ENCODE data around the gene CREG1.

Gene CREG1

DNA sequence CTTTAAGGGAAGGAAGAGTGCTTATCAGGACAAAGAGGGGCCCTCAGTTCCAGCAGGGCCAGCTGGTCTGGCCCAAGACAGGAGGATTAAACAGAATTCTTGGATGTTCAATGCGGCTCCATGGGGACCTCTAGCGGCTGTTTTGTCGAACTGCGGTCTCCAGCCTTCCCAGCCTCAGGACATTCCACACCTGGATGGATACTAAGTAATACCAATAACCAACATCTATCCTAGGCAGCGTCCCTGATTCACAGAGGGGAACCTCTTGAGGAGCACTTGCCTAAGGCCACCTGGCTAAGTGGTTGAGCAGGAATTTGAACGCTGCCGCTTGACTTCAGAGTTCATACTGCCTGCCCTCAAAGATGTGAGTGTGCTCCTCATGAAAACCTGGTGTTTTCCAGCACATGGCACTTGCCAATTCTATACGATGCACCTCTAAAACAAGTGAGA is 19.7 kb downstream of the CREG1 start:
- in situ Hi-C loops (cut with MboI; ENCODE audit: low sequenced_read_pairs): loop anchor here (25.0 kb wide), 1 partner anchor 272 kb away; no protein-coding TSS in a partner anchor

DNA sequence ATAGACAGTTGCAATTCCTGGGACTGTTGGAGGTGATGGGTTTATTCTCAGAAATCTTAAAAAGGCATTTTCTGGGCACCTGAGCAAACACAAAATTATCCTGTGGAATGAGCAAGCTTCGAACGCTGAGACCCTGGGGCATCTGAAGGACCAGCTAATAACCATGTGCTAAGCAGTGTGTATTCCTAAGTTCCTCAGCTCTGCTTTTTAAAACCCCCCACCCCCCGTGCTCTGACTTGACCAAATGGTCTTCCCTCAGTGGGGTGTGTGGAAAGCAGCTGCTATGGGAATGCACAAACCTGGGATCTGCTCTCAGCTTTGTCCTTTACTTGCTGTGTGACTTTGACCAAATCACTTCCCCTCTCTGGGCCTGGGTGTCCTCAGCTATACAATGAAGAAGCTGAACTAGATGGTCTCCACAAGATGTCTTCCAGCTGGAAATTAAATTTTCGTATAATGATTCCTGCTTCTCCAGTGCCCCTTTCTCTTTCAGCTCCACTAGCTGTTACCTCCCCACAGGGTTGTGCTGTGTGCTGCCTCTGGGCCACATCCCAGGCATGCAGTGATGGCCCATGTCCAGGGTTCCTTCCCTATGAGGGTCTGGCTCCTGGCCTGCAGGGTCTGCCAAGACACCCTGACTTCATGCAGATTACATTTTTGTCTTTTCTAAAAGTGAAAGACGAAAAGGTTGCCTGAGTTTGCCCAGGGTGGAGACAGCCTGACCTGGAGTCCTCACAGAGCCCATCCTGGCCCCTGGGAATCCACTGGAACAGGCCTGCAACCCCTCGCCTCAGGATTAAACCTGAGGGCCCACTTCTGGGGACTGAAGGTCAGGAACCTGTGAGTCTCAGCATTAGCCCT is 20.4 kb downstream of the CREG1 start:
- in situ Hi-C loops (cut with MboI; ENCODE audit: low sequenced_read_pairs): loop anchor here (25.0 kb wide), 1 partner anchor 271 kb away; no protein-coding TSS in a partner anchor

DNA sequence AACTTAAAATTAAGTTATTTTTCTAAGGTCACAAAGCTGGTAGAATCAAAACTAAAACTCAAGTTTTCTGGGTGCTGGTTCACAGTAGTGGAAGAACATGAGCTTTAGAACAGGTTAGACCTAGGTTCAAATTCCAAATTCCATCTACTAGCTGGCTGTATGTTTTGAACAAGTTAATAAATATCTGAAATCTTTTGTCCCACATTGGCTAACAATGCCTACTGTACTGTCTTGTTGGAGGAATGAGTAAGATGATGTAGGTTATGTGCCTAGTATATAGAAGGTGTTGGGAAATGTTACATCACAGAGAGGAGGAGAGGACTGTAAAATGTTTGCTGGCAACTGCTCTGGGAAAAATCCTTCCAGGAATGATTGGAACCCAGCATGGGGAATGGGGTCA is 21.2 kb downstream of the CREG1 start:
- in situ Hi-C loops (cut with MboI; ENCODE audit: low sequenced_read_pairs): loop anchor here (25.0 kb wide), 1 partner anchor 270 kb away; no protein-coding TSS in a partner anchor

DNA sequence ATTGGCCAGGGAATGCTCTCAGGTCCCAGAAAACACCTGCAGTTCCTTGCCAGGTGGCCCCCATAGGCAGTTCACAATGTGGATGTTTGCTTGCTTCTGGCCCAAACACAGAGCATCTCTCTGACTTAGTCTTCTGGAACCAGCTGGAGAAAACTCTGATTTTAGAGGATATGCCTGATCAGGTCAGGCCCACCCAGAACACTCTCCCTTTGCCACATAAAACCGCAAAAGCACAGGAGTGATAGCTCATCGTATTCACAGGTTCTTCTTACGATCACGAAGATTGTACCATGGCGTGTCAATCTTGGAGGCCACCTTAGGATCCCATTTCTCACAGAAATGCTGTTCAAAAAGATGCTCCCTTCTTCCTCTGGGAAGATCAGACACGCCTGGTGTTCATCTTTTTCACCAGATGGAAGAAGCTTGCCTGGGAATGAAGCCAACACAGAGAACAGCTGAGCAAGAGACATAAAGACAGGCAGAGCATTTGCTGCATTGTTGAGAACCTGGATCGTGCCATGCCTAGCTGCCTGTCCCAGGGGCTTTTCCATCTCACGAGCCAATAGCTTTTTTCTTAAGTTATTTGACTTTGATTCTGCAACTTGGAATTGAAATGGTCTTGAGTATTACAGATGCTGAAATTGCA is 23.6 kb downstream of the CREG1 start:
- in situ Hi-C loops (cut with MboI; ENCODE audit: low sequenced_read_pairs): loop anchor here (25.0 kb wide), 1 partner anchor 268 kb away; no protein-coding TSS in a partner anchor

DNA sequence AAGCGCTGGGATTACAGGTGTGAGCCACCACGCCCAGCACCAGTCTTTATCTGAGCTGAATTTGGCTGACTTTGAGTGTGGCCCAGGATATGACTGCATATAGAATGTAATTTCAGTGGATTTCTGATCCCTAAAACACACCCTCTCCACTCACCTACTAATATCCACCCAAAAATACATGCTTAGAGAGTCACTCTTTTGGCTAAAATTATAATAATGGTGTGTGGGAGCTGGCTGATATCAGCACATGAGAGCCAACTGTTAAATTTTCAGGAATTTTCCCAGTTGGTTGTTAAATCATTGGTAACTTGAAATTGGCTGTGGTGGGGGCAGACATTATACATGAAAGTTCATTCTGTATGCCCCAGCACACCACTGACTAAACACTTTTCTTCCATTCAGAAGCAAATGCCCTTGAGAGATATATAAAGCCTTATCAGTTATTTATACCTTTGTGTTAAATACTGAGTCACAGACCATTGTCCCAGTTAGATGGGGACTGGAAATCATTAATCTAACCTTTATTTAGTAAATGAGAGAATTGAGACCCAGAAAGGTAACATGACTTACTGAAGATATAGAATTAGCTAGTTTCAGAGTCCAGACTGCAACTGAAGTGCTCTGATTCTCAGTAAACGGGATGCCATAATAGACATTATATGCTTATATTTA is 25.4 kb downstream of the CREG1 start:
- in situ Hi-C loops (cut with MboI; ENCODE audit: low sequenced_read_pairs): loop anchor here (25.0 kb wide), 1 partner anchor 266 kb away; no protein-coding TSS in a partner anchor

DNA sequence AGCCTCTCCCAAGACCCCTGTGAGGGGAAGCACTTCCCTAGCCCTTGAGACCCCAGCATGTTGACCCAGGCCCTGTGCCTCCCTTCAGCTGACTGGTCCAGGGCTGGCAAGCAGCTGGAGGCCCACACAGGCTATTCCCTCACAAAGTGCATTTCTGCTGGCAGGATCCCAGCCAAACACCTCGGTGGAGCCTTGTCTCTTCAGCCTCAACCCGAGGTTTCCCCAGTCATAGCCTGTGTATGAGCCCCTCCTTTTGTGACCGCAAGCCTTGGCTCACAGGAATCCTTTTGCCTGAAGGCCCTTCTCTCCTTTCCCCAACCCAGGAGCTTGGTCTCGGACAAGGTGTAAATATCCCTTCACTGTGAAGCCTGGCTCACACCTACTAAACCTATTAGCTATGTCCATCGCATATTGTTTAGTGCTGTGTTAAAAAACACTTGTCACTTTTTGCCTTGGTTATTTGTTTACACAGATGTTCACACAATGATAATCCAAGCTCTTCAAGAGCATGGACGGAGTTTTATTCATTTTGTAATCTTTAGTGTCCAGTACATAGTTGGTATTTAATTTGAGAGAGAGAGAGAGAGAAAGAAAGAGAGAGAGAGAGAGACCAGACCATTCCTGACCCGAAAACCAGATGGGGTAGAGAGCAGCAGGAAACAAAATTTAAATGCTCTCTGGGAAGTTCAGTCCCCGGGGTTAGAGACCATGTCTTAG is 26.7 kb downstream of the CREG1 start:
- in situ Hi-C loops (cut with MboI; ENCODE audit: low sequenced_read_pairs): loop anchor here (25.0 kb wide), 1 partner anchor 265 kb away; no protein-coding TSS in a partner anchor

- in situ Hi-C loops (cut with MboI; ENCODE audit: low sequenced_read_pairs): loop anchor here (25.0 kb wide), 1 partner anchor 262 kb away; no protein-coding TSS in a partner anchor
Measured at GRCh38 chr1:167524651-167525050, 28.9 kb downstream of the CREG1 start.

DNA sequence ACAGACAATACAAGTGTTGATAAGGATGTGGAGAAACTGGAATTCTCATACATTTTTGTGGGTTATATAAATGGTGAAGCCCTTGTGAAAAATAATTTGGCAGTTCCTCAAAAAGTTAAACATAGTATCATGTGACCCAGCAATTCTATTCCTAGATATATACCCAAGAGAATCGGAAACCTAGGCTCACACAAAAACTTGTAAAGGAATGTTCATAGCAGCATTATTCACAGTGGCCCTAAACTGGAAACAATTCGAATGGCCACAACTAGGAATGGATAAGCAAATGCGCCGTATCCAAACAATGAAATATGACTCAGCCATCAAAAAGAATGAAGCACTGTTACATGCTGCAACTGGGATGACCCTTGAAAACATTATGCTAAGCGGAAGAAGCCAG is 31.3 kb downstream of the CREG1 start:
- in situ Hi-C loops (cut with MboI; ENCODE audit: low sequenced_read_pairs): no loop called here

- in situ Hi-C loops (cut with MboI; ENCODE audit: low sequenced_read_pairs): no loop called here
Measured at GRCh38 chr1:167520711-167521206, 32.8 kb downstream of the CREG1 start.

GRCh38 chr1:167518331-167518700 is 35.2 kb downstream of the CREG1 start, which contains the start of gene CD247:
CD247 (minus strand) TSS chr1:167518529; CDS start chr1:167518465, 64 bp downstream.
- in situ Hi-C loops (cut with MboI; ENCODE audit: low sequenced_read_pairs): no loop called here

- in situ Hi-C loops (cut with MboI; ENCODE audit: low sequenced_read_pairs): no loop called here
Measured at GRCh38 chr1:167517535-167518330, 35.8 kb downstream of the CREG1 start.

DNA sequence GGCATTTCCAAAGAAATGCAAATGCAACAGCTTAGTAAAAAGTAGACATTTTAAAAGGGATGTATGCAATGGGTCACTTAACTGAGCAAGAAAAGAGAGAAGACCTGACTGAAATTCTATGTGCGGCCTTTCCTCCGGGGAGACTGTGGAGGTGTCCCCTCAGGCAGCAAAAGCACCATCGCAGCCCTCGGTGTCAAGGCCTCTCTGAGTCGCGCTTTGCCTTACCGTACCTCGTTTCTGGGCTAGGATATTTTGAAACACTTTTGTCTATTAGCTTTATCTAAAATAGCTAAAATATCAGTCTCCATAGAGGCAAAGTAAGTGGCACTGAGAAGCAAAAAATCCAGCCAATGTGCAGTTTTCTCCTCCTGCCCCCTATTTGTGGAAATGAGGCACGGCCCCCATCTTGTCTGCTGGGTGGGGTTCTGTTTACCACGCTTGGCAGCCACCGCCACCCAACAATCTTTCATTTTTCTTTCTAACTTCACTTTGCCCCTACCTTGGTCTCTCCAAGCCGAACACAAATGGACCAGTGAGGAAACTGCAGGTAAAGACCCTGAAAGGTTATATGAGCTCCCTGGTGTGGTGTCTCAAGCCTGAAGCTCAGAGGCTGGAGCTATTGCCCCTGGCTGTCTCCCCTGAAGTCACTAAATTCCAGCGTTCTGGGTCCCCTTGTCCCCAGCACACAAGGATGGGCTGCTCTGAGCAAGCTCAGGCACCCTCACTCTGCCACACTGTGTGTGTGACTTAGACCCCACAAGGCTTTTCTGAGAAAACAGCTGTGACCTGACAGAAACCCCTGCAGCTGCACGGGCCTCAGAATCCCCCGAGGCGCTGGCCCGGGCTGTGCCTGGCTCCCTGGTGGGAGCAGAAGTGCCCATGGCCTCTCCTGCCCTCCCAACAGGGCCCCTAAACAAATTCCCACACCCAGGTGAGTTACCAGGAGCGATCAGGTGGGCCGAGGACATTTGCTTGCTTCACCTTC is 36.9 kb downstream of the CREG1 start:
- in situ Hi-C loops (cut with MboI; ENCODE audit: low sequenced_read_pairs): no loop called here

DNA sequence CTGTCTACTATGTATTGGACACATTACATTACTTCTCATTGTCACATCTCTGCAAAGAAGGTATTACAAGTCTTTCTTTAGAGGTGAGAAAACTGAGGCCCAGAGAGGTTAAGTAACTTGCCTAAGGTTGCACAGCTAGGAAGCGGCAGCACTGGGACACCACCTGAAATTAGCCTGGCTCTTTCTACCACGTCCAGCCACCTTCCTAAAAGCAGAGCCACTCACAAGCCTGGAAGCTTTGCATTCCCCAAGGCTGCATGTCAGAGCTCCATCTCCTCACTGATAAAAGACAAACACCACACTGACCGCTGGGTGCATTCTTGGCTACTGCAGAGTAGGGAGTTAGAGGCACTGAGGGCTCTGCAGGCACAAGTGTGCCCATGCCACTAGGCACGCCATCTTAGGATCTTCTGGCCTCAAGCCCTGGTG is 37.7 kb downstream of the CREG1 start:
- in situ Hi-C loops (cut with MboI; ENCODE audit: low sequenced_read_pairs): no loop called here

DNA sequence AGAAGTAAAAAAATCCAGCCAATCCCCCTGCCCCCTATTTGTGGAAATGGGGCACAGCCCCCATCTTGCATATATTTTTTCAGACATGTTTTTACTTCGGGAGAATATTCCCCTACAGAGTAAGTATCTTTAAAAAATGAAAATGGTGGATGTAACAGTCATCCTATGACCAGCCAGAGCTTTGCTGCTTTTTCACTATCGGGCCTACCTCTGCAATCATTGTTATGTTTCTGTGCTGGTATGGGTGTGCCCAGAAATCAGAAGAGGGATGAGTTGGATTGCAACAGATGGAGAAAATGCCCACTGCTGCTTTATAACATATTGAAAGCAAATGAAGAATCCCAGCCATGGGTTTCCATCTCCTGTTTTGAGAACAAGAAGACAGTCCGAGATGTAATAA is 38.1 kb downstream of the CREG1 start:
- in situ Hi-C loops (cut with MboI; ENCODE audit: low sequenced_read_pairs): no loop called here

GRCh38 chr1:167514288-167514687 is 39.3 kb downstream of the CREG1 start:
- in situ Hi-C loops (cut with MboI; ENCODE audit: low sequenced_read_pairs): no loop called here

DNA sequence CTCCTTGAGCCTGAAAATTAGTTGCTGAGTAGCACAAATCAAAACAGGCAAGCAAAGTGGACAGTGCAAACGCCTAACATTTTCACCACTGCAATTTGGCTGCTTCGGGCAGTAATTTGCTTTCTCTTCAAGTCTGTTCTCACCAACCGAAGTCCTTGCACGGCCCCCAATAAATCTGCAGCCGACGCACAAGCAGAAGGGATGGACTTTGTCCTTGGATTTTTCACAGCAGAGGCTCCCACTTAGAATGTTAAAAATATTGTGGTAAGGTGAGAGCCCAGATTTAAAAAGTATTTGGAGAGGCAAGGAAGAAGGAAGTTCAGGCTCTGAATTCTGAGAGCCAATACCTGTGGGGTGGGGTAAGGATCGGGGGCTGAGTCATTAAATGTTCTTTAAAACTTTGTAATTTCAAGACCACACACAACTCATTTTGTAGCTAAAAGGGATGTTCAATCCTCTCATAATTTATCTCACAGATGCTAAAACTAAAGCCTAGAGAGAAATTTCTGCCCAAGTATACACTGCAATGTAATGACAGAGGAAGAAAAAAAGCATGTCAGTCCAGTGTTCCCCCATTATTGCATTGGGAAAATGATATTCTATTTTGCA is 41.4 kb downstream of the CREG1 start:
- in situ Hi-C loops (cut with MboI; ENCODE audit: low sequenced_read_pairs): no loop called here

- in situ Hi-C loops (cut with MboI; ENCODE audit: low sequenced_read_pairs): no loop called here
Measured at GRCh38 chr1:167511374-167511986, 42.1 kb downstream of the CREG1 start.

Measured in HL-60/S4 treated with retinoic acid at 250 ng/mL for 4 days and 3 days (cell line).